Naive thymus-derived CD4-positive, alpha-beta T cell (primary cell): Measurements from ENCODE around the gene IL10RB. TPM values are rescaled to one million over a fixed set of nuclear protein-coding genes. Genes with fewer than 3 reads are reported as not detected.

Experiments used
- polyA plus RNA-seq, 2 donors: library from polyadenylated mRNA; unstranded; fragments of 300-500 nt; fragmentation: Illumina TruSeq; gene quantifications; one replicate each; pipeline ENCODE4 v1.2.3, GENCODE V29; 2021
- total RNA-seq, 6 experiments: library from RNA in 5 of 6; stranded (reverse) in 5 of 6; gene quantifications; 1 replicate in 5 of 6; 2 replicates in 1 of 6; pipeline ENCODE4 v1.2.3 and lab custom pipeline; 2021 to 2026

The IL10RB gene
- total and polyA plus RNA-seq, 7 experiments from 2014 or later: 17.6 to 51.4 (median 33.3) TPM

Other genes starting within 250 kb of the IL10RB start
- not detected for gene OLIG2, start 240.4 kb upstream of the IL10RB start, total RNA-seq
- gene OLIG2, start 240.4 kb upstream of the IL10RB start, polyA plus RNA-seq: not detected
- 1 to 10 TPM in 1 of 5 experiments, under 1 TPM in 1, not detected in 3; 0.34 to 9.3 TPM for gene OLIG1, start 196.2 kb upstream of the IL10RB start, total RNA-seq
- not detected for gene OLIG1, start 196.2 kb upstream of the IL10RB start, polyA plus RNA-seq
- 10 to 100 TPM; 44.9 to 85.8 (median 60.8) TPM for gene IFNAR2, start 36.4 kb upstream of the IL10RB start, total RNA-seq
- 10 to 100 TPM; 77.3 to 90.2 TPM for gene IFNAR2, start 36.4 kb upstream of the IL10RB start, polyA plus RNA-seq
- 10 to 100 TPM; 24.7 to 60.8 (median 40.0) TPM for gene IFNAR1, start 58.6 kb downstream of the IL10RB start, total RNA-seq
- 10 to 100 TPM; 62.5 to 76.2 TPM for gene IFNAR1, start 58.6 kb downstream of the IL10RB start, polyA plus RNA-seq
- 10 to 100 TPM in 4 of 5 experiments, 1 to 10 TPM in 1; 9.1 to 80.5 (median 33.7) TPM for gene IFNGR2, start 137.0 kb downstream of the IL10RB start, total RNA-seq
- gene IFNGR2, start 137.0 kb downstream of the IL10RB start, polyA plus RNA-seq: 10 to 100 TPM; 29.8 to 39.2 TPM
- 100 to 1,000 TPM in 2 of 5 experiments, 10 to 100 TPM in 3; 38.3 to 108 (median 61.7) TPM for gene TMEM50B, start 213.6 kb downstream of the IL10RB start, total RNA-seq
- gene TMEM50B, start 213.6 kb downstream of the IL10RB start, polyA plus RNA-seq: 10 to 100 TPM; 37.0 to 46.5 TPM
- 1 to 10 TPM in 1 of 5 experiments, under 1 TPM in 3, not detected in 1; 0.27 to 1.5 (median 0.61) TPM for gene DNAJC28, start 225.3 kb downstream of the IL10RB start, total RNA-seq
- under 1 TPM; 0.54 to 0.92 TPM for gene DNAJC28, start 225.3 kb downstream of the IL10RB start, polyA plus RNA-seq